ENCODE measurements around the gene TMEM60.

TMEM60 gene

DNA sequence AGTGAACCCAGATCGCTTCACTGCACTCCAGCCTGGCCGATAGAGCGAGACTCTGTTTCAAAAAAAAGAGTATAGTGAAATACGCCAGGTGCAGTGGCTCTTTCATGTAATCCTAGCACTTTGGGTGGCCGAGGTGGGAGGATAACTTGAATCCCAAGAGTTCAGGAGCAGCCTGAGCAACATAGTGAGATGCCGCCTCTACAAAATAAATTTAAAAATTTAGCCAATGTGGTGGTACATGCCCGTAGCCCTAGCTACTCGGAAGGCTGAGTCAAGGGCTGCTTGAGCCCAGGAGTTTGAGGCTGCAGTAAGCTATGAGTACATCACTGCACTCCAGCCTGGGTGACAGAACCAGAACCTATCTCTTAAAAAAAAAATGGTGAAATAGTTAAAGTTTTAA lies 27.9 kb downstream of the TMEM60 start:
- no peak for DNase-seq

DNA sequence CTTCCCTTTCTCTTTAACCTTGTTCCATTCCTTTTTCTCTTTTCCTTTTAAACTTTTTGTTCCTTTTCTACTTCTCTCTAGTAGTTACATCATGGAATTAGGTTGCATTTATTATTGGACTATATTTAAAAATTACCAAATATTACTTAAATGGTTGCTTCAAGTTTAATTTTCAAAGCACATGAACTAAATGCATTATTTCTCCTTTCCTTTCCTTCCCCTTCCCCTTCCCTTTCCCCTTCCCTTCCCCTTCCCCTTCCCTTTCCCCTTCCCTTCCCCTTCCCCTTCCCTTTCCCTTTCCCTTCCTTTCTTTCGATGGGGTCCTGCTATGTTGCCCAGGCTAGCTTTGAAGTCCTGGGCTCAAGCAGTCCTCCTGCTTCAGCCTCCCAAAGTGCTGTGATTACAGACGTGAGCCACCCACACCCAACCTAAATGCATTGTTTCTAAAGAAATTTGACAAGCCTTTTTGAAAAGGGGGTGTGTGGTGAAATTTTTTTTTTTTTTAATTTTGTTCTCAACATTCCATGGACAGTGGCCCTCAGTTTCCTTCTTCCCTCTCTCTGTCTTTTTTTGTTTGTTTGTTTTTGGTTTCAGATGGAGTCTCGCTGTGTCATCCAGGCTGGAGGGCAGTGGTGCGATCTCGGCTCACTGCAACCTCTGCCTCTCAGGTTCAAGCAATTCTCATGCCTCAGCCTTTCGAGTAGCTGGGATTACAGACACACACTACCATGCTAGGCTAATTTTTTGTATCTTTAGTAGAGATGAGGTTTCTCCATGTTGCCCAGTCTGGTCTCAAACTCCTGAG lies 31.2 kb downstream of the TMEM60 start:
- DNase-seq: no peak

DNA sequence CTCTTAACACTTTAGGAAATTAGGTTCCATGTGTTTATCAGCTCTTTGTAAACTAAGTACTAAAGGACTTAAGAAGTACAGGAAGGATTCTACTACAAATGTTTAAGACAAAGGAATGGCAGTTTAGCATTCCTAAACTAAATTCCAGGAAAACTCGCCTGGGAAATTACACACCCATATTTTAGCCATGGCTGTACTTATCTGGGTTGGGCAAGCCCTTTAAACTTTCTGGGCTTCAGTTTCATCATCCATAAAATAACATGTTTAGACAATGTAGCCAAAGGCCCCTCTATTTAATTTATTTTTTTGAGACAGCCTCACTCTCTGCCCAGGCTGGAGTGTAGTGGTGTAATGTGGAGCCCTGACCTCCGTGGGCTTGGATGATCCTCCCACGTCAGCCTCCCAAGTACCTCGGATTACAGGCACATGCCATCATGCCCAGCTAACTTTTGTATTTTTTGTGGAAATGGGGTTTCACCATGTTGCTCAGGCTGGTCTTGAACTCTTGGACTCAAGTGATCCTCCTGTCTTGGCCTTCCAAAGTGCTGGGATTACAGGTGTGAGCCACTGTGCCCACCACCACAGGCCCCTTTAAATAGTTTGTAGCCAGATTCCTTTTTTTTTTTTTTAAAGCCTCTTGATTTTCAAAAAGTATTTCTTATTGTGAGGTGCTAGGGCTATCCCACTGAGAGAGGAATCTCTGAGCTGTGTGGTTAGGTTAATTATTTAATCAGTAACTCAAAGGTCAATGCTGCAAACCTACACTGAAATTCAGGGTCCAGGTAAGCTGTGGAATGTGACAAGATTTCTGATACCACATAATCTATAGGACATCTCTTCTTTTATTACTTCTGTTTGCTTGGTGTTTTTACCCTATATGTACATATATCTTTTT lies 32.1 kb downstream of the TMEM60 start:
- DNase-seq: no peak

DNA sequence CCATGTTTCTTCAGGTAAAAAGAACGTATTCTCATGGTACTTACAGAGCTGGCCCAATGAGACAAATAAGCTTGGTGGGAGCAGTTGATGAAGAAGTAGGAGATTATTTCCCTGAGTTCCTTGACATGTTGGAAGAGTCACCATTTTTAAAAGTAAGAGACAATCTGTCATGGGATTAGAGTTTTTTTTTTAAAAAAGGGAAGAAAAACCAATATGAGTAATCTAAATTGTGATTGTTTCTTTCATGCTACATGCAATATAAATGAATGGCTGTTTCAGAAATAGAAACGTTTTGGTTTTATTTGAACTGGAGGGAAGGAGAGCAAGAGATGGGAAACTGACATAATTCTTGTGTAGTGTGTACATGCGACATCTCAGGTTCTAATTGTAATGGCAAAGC lies 32.8 kb downstream of the TMEM60 start:
- no peak for DNase-seq

DNA sequence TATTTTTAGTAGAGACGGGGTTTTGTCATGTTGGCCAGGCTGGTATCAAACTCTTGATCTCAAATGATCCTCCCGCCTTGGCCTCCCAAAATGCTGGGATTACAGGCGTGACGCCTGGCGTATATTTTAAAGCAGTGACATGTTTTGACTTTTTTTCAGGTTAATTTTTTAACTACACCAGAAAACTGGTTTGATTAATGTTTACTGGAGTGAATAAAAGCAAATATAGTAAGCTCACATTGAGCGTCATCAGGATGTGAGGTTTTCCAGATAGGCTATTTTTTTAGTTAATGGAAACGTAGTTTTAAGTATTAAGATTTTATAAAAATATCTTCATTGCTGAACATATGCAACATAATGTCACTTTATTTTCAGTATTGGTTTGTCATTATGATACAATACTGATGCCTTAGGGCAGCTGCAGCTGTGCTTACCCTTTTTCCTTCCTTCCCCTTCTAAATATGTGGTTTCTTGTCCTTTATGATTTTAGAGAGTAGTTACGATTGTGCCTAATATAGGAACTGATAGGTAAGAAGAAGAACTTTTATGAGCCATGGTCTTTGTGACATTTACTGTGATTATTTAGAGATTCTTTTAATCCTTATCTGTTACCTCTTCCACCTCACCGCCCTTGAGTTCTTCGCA lies 37.3 kb downstream of the TMEM60 start:
- no peak for DNase-seq

DNA sequence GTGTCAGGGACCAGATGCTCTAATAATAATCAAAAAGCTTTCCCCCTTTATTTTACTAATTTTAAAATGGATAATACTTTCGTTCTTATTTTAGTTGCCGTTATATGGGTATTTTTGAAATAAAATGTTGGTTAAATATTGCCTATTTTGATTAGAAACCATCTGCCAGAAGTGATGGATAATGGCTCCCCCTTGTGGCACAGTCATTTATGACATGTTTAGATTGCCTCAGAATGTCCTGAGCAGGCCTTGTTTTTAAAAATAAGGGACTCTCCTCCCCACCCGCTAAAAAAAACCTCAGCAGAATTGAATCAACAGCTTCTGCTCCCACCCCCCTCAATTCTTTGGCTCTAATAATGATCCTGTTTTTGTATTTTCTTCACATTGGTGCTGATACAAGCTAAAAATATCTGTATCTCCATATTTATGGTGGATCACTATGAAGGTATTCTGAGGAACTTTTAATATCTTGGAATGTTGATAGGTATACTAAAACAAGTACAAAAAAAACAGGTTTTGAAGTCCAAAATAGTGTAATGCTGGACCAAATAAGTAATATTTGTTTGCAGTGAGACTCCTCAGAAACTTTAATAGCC lies 38.8 kb downstream of the TMEM60 start:
- peak; percentile 16 to 76 (median 59) for DNase-seq

DNA sequence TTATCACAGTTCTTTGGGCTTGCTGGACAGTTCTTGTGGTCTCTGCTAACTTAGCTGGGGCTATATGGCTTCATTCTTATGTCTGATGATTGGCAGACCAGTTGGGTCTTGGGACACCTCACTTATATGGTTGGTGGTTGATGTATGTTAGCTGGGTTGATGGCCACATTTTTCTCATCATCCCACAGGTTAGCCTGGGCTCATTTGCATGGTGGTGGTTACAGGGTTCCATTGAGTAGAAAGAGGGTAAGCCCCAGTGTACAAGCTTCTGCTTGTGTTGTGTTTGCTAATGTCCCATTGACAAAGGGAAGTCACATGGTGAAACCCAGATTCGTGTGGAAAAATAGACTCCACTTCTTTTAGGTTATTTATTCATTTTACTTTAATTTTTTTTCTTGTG lies 40.6 kb downstream of the TMEM60 start:
- DNase-seq: no peak

DNA sequence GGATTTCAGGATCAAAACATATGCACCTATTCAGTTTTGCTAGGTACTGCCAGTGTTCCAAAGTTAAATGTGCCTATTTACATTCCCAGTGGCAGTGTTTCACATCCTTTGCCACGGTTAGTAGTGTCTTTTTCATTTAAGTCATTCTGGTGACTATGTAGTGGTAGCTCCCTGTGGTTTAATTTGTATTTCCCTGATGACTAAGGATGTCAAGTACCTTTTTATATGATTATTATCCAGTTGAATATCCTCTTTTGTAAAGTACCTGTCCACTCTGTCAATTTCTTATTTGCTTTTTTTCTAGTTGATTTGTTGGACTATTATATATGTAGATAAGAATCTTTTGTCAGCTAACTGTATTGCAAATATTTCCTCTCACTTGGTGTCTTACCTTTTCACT lies 45.1 kb downstream of the TMEM60 start:
- DNase-seq: no peak

DNA sequence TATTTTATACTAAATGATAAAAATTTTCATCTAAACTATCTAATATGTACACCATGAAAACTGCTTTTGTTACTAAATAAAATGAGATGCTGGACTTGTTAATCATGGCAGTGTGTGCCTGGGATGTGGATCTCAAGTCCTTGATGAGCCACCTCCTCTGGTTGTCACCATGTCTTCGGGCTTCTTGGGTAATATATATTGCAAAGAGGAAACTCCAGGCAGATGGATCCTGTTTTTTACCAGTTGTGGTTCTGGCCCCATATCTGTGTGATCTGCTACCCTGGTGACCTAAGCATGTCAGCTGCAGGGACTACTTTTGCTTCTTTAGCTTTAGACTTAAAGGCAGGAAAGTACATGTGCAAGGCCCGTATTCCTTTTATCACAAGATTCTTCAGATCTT lies 46.2 kb downstream of the TMEM60 start:
- DNase-seq: no peak

DNA sequence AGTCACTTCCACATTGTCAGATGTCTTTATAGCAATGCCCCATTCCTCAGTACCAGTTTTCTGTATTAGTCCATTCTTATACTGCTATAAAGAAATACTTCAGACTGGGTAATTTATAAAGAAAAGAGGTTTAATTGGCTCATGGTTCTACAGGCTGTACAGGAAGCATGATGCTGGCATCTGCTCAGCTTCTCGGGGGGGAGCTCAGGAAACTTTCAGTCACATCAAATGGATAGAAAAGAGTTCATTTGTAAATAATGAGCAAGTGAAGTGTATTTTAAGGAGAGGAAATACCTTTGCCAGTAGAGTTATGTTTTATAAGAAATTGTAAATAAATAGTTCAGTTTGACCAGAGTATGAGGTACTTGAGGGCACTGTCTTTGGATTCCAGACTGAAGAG lies 50.5 kb downstream of the TMEM60 start:
- DNase-seq: no peak

DNA sequence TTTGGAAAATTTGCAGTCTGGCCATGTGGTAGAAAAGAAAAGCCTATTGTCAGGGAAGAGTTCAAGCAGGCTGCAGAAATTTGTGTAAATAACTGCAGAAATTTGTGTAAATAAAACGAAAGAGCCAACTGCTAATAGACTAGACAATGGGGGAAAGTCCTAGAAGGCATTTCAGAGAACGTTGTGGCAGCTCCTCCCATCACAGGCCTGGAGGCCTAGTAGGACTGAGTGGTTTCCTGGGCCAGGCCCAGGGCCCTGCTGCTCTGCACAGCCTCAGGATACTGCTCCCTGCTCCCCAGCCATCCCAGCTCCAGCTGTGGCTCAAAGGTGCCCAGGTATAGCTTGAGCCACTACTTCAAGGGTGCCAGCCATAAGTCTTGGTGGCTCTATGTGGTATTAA lies 51.1 kb downstream of the TMEM60 start:
- no peak for DNase-seq

DNA sequence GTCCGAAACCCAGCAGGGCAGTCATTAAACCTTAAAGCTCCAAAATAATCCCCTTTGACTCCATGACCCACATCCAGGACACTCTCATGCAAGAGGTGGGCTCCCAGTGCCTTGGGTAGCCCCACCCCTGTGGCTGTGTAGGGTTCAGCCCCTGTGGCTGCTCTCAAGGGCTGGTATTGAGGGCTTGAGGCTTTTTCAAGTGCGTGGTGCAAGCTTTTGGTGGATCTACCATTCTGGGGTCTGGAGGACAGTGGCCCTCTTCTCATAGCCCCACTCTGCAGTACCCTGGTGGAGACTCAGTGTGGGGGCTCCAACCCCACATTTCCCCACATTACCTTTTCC lies 51.4 kb downstream of the TMEM60 start:
- no peak for DNase-seq

DNA sequence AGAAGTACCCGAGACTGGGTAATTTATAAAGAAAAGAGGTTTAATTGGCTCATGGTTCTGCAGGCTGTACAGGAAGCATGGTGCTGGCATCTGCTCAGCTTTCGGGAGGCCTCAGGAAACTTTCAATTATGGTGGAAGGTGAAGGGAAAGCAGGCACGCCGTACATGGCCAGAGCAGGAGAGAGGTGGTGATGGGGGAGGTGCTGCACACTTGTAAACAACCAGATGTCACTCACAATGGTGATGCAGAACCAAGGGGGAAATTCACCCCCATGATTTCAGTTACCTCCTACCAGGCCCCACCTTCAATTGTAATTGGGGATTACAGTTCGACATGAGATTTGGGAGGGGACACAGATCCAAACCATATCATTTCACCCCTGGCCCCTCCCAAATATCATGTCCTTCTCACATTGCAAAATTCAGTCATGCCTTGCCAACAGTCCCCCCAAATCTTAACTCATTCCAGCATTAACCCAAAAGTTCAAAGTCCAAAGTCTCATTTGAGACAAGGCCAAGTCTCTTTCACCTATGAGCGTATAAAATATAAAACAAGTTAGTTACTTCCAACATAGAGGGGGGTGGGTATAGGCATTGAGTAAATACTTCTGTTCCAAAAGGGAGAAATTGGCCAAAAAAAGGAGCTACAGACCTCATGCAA lies 51.9 kb downstream of the TMEM60 start:
- DNase-seq: no peak

DNA sequence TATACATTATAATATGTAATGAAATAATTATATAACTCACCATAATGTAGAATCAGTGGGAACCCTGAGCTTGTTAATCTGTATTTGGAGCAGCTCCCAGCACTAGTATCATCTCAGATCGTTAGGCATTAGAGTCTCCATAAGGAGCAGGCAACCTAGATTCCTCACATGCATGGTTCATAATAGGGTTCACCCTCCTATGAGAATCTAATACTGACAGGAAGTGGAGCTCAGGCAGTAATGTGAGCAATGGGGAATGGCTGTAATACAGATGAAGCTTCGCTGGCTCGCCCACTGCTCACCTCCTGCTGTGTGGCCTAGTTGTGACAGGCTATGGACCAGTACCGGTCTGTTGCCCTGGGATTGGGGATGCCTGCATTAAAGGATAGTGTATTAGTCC lies 52.5 kb downstream of the TMEM60 start:
- DNase-seq: no peak
